Activated CD8-positive, alpha-beta T cell treated with anti-CD3 and anti-CD28 coated beads for 36 hours (primary cell): ENCODE measurements around the gene ATXN1. TPM values are rescaled to one million over a fixed set of nuclear protein-coding genes. Genes with fewer than 3 reads are reported as not detected.

Experiments
- ATAC-seq: fragments of 200-7000 bp; cut with Tn5 transposase; one replicate; pipeline ENCODE4 v1.10.0; 2021; ENCODE audit warnings: mild to moderate bottlenecking, moderate library complexity
- CTCF ChIA-PET: fragments of 350-600 bp; sonication (Branson Sonifier 250); formaldehyde crosslinking; loops from one replicate; lab custom pipeline; 2021; ENCODE audit warnings: antibody characterized with exemption; lab: Charles Lee
- POLR2A ChIA-PET: fragments of 350-600 bp; sonication (Branson Sonifier 250); formaldehyde crosslinking; loops from one replicate; lab custom pipeline; 2021; ENCODE audit warnings: antibody characterized with exemption; lab: Charles Lee
- DNase-seq: peaks from one replicate; pipeline ENCODE4 v3.0.0-alpha.2; 2020
- H3K27ac Mint-ChIP-seq: one replicate; pipeline ENCODE4 v1.8.0; 2021; ENCODE audit warnings: mild to moderate bottlenecking, mixed read lengths
- H3K27me3 Mint-ChIP-seq: one replicate; pipeline ENCODE4 v1.8.0; 2021; ENCODE audit warnings: mixed read lengths
- H3K36me3 Mint-ChIP-seq: one replicate; pipeline ENCODE4 v1.8.0; 2021; ENCODE audit warnings: low read depth, mixed read lengths
- H3K4me1 Mint-ChIP-seq: one replicate; pipeline ENCODE4 v1.8.0; 2021; ENCODE audit warnings: low read depth, mixed read lengths
- H3K4me3 Mint-ChIP-seq: one replicate; pipeline ENCODE4 v1.8.0; 2021; ENCODE audit warnings: mild to moderate bottlenecking, moderate library complexity, mixed read lengths
- H3K9me3 Mint-ChIP-seq: one replicate; pipeline ENCODE4 v1.8.0; 2021; ENCODE audit warnings: mixed read lengths
- intact Hi-C: fragments of 100-400 bp; cut with micrococcal nuclease; formaldehyde crosslinking; loops from one replicate; pipeline ENCODE4 v1.10.0; 2022
- total RNA-seq, 2 experiments: library from RNA; stranded (reverse); gene quantifications; one replicate each; pipeline ENCODE4 v1.2.3, GENCODE V29; 2021
- TF ChIP-seq, protein P1 (sequence below): fragments of 200-600 bp; IDR thresholded peaks from one replicate; pipeline ENCODE4 v1.8.0; 2022; ENCODE audit warnings: antibody characterized with exemption, mild to moderate bottlenecking

Gene ATXN1
- total RNA-seq, 2 experiments from 2014 or later, result 35.4 to 40.8 TPM

DNA sequence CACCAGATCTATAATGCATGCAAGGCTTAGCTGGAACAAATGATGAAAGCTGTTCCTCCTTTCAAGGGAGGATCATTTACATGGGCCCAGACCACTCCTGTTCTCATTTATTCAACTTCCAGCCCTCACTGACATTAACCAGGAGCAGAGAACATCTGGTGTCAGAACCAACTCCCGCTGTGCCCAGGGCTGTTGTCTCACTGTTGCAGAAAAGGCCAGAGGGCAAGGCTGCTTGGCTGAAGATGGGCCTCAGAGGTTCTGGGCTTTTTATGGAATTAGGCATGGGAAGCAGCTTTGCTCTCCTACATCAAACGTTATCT lies 358.7 kb downstream of the ATXN1 start:
- Mint-ChIP-seq H3K27me3 (no peaks in the 10 kb centered on the region), H3K36me3 (peaks cover 13% of the 10 kb centered on the region), H3K9me3 (no peaks in the 10 kb centered on the region), H3K27ac (no peak overlapping the region), H3K4me1 (peaks cover 25% of the 10 kb centered on the region), H3K4me3 (no peak overlapping the region)
- DNase-seq (no peak), ATAC-seq (no peak)
- POLR2A ChIA-PET, result interaction anchor here (0.7 kb wide), 1 partner anchor 18 kb away, joined by 3 read pairs; no protein-coding TSS in a partner anchor
- CTCF ChIA-PET, result no interaction called here
- TF ChIP-seq, protein P1, sequence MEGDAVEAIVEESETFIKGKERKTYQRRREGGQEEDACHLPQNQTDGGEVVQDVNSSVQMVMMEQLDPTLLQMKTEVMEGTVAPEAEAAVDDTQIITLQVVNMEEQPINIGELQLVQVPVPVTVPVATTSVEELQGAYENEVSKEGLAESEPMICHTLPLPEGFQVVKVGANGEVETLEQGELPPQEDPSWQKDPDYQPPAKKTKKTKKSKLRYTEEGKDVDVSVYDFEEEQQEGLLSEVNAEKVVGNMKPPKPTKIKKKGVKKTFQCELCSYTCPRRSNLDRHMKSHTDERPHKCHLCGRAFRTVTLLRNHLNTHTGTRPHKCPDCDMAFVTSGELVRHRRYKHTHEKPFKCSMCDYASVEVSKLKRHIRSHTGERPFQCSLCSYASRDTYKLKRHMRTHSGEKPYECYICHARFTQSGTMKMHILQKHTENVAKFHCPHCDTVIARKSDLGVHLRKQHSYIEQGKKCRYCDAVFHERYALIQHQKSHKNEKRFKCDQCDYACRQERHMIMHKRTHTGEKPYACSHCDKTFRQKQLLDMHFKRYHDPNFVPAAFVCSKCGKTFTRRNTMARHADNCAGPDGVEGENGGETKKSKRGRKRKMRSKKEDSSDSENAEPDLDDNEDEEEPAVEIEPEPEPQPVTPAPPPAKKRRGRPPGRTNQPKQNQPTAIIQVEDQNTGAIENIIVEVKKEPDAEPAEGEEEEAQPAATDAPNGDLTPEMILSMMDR, result no peak
- intact Hi-C loops, result no loop called here

DNA sequence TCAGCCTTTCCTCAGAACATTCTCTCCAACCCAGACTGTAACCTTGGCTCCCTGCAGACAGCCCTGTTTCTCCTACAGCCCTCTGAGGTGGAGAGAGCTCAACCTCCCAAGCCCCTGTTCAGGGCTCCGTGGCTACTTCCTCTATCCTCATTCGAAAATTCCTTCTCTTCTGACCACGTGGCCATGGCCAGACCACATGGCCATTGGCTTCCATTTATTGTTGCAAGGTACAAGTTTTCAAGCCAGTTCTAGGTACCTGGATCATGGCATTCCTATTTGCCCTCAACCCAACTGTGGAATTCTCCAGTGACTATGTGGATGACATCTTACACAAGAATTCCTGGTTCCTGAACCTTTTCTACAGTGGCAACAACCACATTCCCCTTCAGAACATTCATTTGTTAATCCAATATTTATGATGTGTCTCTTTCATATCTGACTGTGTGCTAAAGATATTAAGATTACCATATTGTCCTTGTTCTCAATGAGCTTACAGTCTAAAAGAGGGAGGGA lies 361.0 kb downstream of the ATXN1 start:
- TF ChIP-seq, protein P1, result no peak
- H3K4me3 Mint-ChIP-seq, result no peak overlapping the region
- no peaks in the 10 kb centered on the region for H3K9me3 Mint-ChIP-seq
- CTCF ChIA-PET, result interaction anchor here (1.0 to 1.2 kb wide), 2 partner anchors 9 to 10 kb away, joined by 3 read pairs; no protein-coding TSS in a partner anchor
- ATAC-seq, result no peak
- peaks cover 15% of the 10 kb centered on the region for H3K36me3 Mint-ChIP-seq
- DNase-seq, result no peak
- intact Hi-C loops, result no loop called here
- H3K27me3 Mint-ChIP-seq, result no peaks in the 10 kb centered on the region
- POLR2A ChIA-PET, result interaction anchor here (0.6 kb wide), 1 partner anchor 1478 kb away, joined by 4 read pairs; no protein-coding TSS in a partner anchor
- peaks cover 31% of the 10 kb centered on the region for H3K4me1 Mint-ChIP-seq
- no peak overlapping the region for H3K27ac Mint-ChIP-seq

DNA sequence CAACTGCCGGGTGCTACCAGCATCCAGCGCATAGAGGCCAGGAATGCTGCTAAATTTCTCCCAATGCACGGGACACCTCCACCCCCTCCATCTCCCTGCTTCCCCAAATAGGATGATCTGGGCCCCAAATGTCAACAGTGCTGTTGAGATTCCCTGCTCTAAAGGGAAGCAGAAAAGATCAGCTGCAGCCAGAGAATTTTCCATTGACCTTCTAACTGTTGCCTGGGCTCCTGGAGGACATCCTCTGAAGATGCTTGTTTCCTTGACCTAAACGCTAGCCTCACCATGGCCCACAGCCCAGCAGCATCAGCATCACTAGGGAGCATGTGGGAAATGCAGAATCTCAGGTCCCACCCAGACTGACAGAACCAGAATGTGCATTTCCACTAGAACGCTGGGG lies 361.6 kb downstream of the ATXN1 start:
- TF ChIP-seq, protein P1, result no peak
- POLR2A ChIA-PET, result no interaction called here
- CTCF ChIA-PET, result no interaction called here
- DNase-seq, result no peak
- peaks cover 27% of the 10 kb centered on the region for H3K4me1 Mint-ChIP-seq
- H3K36me3 Mint-ChIP-seq, result peaks cover 17% of the 10 kb centered on the region
- H3K27ac Mint-ChIP-seq, result no peak overlapping the region
- H3K4me3 Mint-ChIP-seq, result no peak overlapping the region
- H3K27me3 Mint-ChIP-seq, result no peaks in the 10 kb centered on the region
- H3K9me3 Mint-ChIP-seq, result no peaks in the 10 kb centered on the region
- no peak for ATAC-seq
- intact Hi-C loops, result no loop called here

DNA sequence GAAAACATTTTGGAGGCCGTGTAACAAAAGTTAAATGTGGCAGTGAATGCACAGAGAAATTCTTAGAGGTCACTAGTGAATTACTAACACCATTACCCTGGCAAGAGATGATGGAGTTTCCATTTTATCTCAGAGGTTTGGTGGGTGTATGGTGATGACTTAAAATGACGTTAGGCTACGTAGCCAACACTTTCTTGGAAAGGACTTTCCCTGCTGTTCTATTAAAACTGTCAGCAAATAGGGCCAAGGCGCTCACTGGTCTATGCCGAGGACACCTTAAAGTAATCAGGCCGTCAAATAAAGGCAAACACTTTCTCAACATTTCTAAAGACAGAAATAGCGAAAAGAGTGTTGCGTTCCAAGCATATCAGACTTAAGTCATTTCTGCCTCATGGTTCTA lies 362.1 kb downstream of the ATXN1 start:
- POLR2A ChIA-PET, result no interaction called here
- ATAC-seq (no peak), DNase-seq (no peak)
- intact Hi-C loops, result no loop called here
- CTCF ChIA-PET, result no interaction called here
- Mint-ChIP-seq H3K4me1 (peaks cover 23% of the 10 kb centered on the region), H3K9me3 (no peaks in the 10 kb centered on the region), H3K36me3 (peaks cover 17% of the 10 kb centered on the region), H3K27ac (no peak overlapping the region), H3K4me3 (no peak overlapping the region), H3K27me3 (no peaks in the 10 kb centered on the region)
- TF ChIP-seq, protein P1, result no peak

DNA sequence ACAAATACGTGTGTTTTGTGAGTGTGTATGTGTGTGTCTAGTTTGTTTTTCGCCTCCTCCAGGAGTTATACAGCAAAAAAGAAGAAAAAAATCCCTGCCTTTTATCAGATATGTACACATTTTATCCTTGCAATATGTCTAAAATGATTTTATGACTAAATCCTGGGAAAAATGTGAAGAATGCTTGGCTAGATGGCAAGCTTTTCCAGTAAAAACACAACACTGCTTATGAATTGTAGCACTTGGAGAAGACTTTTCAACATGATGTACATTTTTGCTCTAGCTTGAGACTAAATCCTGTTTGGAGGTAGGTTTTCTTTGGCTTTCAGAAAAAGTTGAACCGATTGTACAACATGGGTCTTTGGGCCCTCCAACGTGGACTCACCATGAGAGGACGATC lies 362.7 kb downstream of the ATXN1 start:
- ChIA-PET CTCF (no interaction called here), POLR2A (no interaction called here)
- TF ChIP-seq, protein P1, result no peak
- Mint-ChIP-seq H3K4me3 (no peak overlapping the region), H3K9me3 (no peaks in the 10 kb centered on the region), H3K27ac (no peak overlapping the region), H3K27me3 (no peaks in the 10 kb centered on the region), H3K36me3 (peaks cover 15% of the 10 kb centered on the region), H3K4me1 (peaks cover 17% of the 10 kb centered on the region)
- intact Hi-C loops, result no loop called here
- no peak for DNase-seq
- no peak for ATAC-seq
